IMR-90 (cell line): ENCODE data around the gene KHNYN. TPM values are rescaled to one million over a fixed set of nuclear protein-coding genes. Genes with fewer than 3 reads are reported as not detected.
A peak's percentile ranks its signal among the peaks of the same experiment; 100 is the strongest.

ENCODE experiments used
- ATAC-seq: fragments of 200-7000 bp; cut with Tn5 transposase; 2 replicates; pipeline ENCODE4 v1.9.1; 2020; ENCODE audit warnings: low read depth, mild to moderate bottlenecking, moderate library complexity
- BruUV-seq: library from RNA; stranded (reverse); fragments of 400-500 nt; replicated peaks from 2 replicates; lab custom pipeline; 2021; lab: Mats Ljungman, UMichigan
- CTCF ChIA-PET: fragments of 300-600 bp; formaldehyde crosslinking; extraction: SDS; loops from one replicate; lab custom pipeline; 2021; ENCODE audit warnings: antibody characterized with exemption; lab: Yijun Ruan, JAX
- POLR2A ChIA-PET: fragments of 300-600 bp; sonication (Branson Sonifier 250); formaldehyde crosslinking; loops from one replicate; lab custom pipeline; 2022; ENCODE audit warnings: antibody characterized with exemption; ENCODE audit not compliant: unreplicated experiment; lab: Charles Lee
- DNase-seq: peaks from one replicate; pipeline ENCODE4 v3.0.0; 2013
- H2AFZ ChIP-seq: replicated peaks from 2 replicates; pipeline ENCODE3; 2013; ENCODE audit warnings: low read length, mild to moderate bottlenecking; ENCODE audit not compliant: poor library complexity
- H2AK5ac ChIP-seq: 2 replicates; pipeline ENCODE4 v1.6.1; 2013; ENCODE audit warnings: low read depth, low read length, inconsistent platforms
- H2AK9ac ChIP-seq: replicated peaks from 2 replicates; pipeline ENCODE3; 2013; ENCODE audit warnings: mild to moderate bottlenecking, low read depth, low read length, moderate library complexity; ENCODE audit not compliant: poor library complexity
- H2BK120ac ChIP-seq: 2 replicates; pipeline ENCODE4 v1.6.1; 2013; ENCODE audit warnings: low read depth, low read length, inconsistent platforms
- H2BK15ac ChIP-seq: 3 replicates; pipeline ENCODE4 v1.6.1; 2013; ENCODE audit warnings: low read depth, low read length, inconsistent platforms
- H2BK20ac ChIP-seq: 2 replicates; pipeline ENCODE4 v1.6.1; 2013; ENCODE audit warnings: low read depth, mild to moderate bottlenecking, inconsistent platforms, low read length, moderate library complexity
- H2BK5ac ChIP-seq: 2 replicates; pipeline ENCODE4 v1.6.1; 2013; ENCODE audit warnings: mild to moderate bottlenecking, low read depth, low read length, inconsistent platforms; ENCODE audit not compliant: poor library complexity, severe bottlenecking
- H3K14ac ChIP-seq: replicated peaks from 2 replicates; pipeline ENCODE4 v1.6.1; 2013; ENCODE audit warnings: low read depth, low read length, inconsistent platforms
- H3K18ac ChIP-seq: 2 replicates; pipeline ENCODE4 v1.6.1; 2013; ENCODE audit warnings: low read depth, low read length, control low read depth
- H3K23ac ChIP-seq: 2 replicates; pipeline ENCODE4 v1.6.1; 2013; ENCODE audit warnings: low read depth, low read length, inconsistent platforms
- H3K27ac ChIP-seq: 2 replicates; pipeline ENCODE4 v1.5.1; 2013; ENCODE audit warnings: mild to moderate bottlenecking, control low read depth, low read length; ENCODE audit not compliant: insufficient read depth
- H3K27me3 ChIP-seq: 2 replicates; pipeline ENCODE4 v1.6.1; 2013; ENCODE audit warnings: low read length; ENCODE audit not compliant: control insufficient read depth, insufficient read depth
- H3K36me3 ChIP-seq: 2 replicates; pipeline ENCODE4 v1.6.1; 2013; ENCODE audit warnings: low read length, mixed read lengths; ENCODE audit not compliant: control insufficient read depth, insufficient read depth
- H3K4ac ChIP-seq: 2 replicates; pipeline ENCODE4 v1.6.1; 2013; ENCODE audit warnings: low read depth, low read length, inconsistent platforms
- H3K4me1 ChIP-seq: 2 replicates; pipeline ENCODE4 v1.6.1; 2013; ENCODE audit warnings: low read length, mixed read lengths; ENCODE audit not compliant: control insufficient read depth, insufficient read depth
- H3K4me2 ChIP-seq: 2 replicates; pipeline ENCODE4 v1.6.1; 2013; ENCODE audit warnings: low read depth, mild to moderate bottlenecking, control low read depth, low read length, moderate library complexity
- H3K4me3 ChIP-seq: 2 replicates; pipeline ENCODE4 v1.5.1; 2013; ENCODE audit warnings: low read depth, mild to moderate bottlenecking, control low read depth, low read length, moderate library complexity; ENCODE audit not compliant: insufficient read depth
- H3K56ac ChIP-seq: 2 replicates; pipeline ENCODE4 v1.6.1; 2013; ENCODE audit warnings: low read length, inconsistent platforms; ENCODE audit not compliant: insufficient read depth; ENCODE audit errors: extremely low read depth
- H3K79me1 ChIP-seq, 2 experiments: 2 replicates each; pipeline ENCODE4 v1.6.1; 2013; ENCODE audit warnings: low read length in 2 of 2, inconsistent platforms in 1 of 2, low read depth in 1 of 2
- H3K9ac ChIP-seq: 2 replicates; pipeline ENCODE4 v1.6.1; 2013; ENCODE audit warnings: low read depth, low read length, control low read depth
- H3K9me1 ChIP-seq: 2 replicates; pipeline ENCODE4 v1.6.1; 2013; ENCODE audit warnings: low read length, inconsistent platforms; ENCODE audit not compliant: insufficient read depth
- H3K9me3 ChIP-seq: 2 replicates; pipeline ENCODE4 v1.6.1; 2013; ENCODE audit warnings: low read length; ENCODE audit not compliant: control insufficient read depth, insufficient read depth
- H4K20me1 ChIP-seq: 2 replicates; pipeline ENCODE4 v1.6.1; 2013; ENCODE audit warnings: low read length, inconsistent platforms; ENCODE audit not compliant: insufficient read depth
- H4K5ac ChIP-seq: 2 replicates; pipeline ENCODE4 v1.6.1; 2013; ENCODE audit warnings: mild to moderate bottlenecking, low read depth, low read length, control low read depth
- H4K8ac ChIP-seq, 2 experiments: 2 replicates each; pipeline ENCODE4 v1.6.1; 2013; ENCODE audit warnings: low read depth in 2 of 2, low read length in 2 of 2, control low read depth in 1 of 2, inconsistent platforms in 1 of 2
- H4K91ac ChIP-seq: 2 replicates; pipeline ENCODE4 v1.6.1; 2013; ENCODE audit warnings: low read depth, low read length, inconsistent platforms; ENCODE audit not compliant: insufficient read depth
- CEBPB ChIP-seq: IDR thresholded peaks from 2 replicates; pipeline ENCODE4 v1.6.1; 2012; ENCODE audit warnings: low read depth, low read length, improper control_type of control experiment
- CTCF ChIP-seq: conservative IDR thresholded peaks from 2 replicates; pipeline ENCODE4 v1.5.1; 2012; ENCODE audit warnings: mild to moderate bottlenecking, low read depth, low read length, improper control_type of control experiment
- ELK1 ChIP-seq: fragments of 150-350 bp; IDR thresholded peaks from 2 replicates; pipeline ENCODE4 v1.6.1; 2016; ENCODE audit warnings: low read depth, mild to moderate bottlenecking, low read length, moderate library complexity, borderline replicate concordance
- FOS ChIP-seq: fragments of 150-350 bp; IDR thresholded peaks from 2 replicates; pipeline ENCODE4 v1.6.1; 2016; ENCODE audit warnings: low read depth, low read length
- MAZ ChIP-seq: IDR thresholded peaks from 2 replicates; pipeline ENCODE4 v1.6.1; 2012; ENCODE audit warnings: low read depth, mild to moderate bottlenecking, low read length, improper control_type of control experiment, moderate library complexity, borderline replicate concordance
- RAD21 ChIP-seq: IDR thresholded peaks from 2 replicates; pipeline ENCODE4 v1.6.1; 2012; ENCODE audit warnings: low read length, improper control_type of control experiment
- RFX5 ChIP-seq: IDR thresholded peaks from 2 replicates; pipeline ENCODE4 v1.8.0; 2012; ENCODE audit warnings: low read depth, mild to moderate bottlenecking, low read length, moderate library complexity
- SMC3 ChIP-seq: fragments of 150-350 bp; IDR thresholded peaks from 2 replicates; pipeline ENCODE4 v1.6.1; 2016; ENCODE audit warnings: low read depth, mild to moderate bottlenecking, antibody characterized with exemption, low read length, moderate library complexity
- WGBS, 2 experiments: methylation state at CpG; one replicate each; pipeline versions ENCODE4 v1.1.5 to v1.1.7; 2013; ENCODE audit warnings: missing lambda C conversion rate in 2 of 2; ENCODE audit not compliant: insufficient read length in 1 of 2; ENCODE audit errors: extremely low coverage in 2 of 2; 5-methylcytosine and 5-hydroxymethylcytosine counted together
- dilution Hi-C: fragments of 300-500 bp; cut with HindIII; formaldehyde crosslinking; loops from one replicate; pipeline ENCODE4 v1.14.3; 2018; ENCODE audit warnings: low sequenced_read_pairs; ENCODE audit not compliant: unreplicated experiment
- in situ Hi-C: fragments of 300-500 bp; cut with MboI; formaldehyde crosslinking; loops from 3 replicates; pipeline ENCODE4 v1.14.3; 2019; ENCODE audit warnings: low sequenced_read_pairs, inconsistent platforms, mixed read lengths
- intact Hi-C: fragments of 100-400 bp; cut with micrococcal nuclease; formaldehyde crosslinking; loops from 2 replicates; pipeline ENCODE4 v1.10.0; 2022
- polyA plus RNA-seq, 3 experiments: library from polyadenylated mRNA; depleted of rRNA; stranded (reverse); fragments of >200 nt; gene quantifications; 2 replicates each; pipeline ENCODE4 v1.2.3, GENCODE V29; 2012; ENCODE audit warnings: low replicate concordance in 1 of 3
- total RNA-seq: library from RNA; depleted of rRNA; stranded (reverse); fragments of >200 nt; gene quantifications from 2 replicates; pipeline ENCODE4 v1.2.3, GENCODE V29; 2012

The KHNYN gene
- total and polyA plus RNA-seq, 2 of the 4 experiments (the other 2 are of a cell fraction) = 18.9 to 24.4 TPM

GRCh38 chr14:24481622-24482324, 52.0 kb downstream of the KHNYN start:
- H3K23ac ChIP-seq = no peak overlapping the region
- peak overlapping the region; percentile 77 for H2AFZ ChIP-seq
- H4K20me1 ChIP-seq = no peaks in the 10 kb centered on the region
- TF ChIP-seq FOS (no peak), MAZ (no peak), CTCF (peak; percentile 53), CEBPB (no peak), SMC3 (0 out of 2 replicates have a peak, but pooled peaks have one; percentile 14), RFX5 (no peak), RAD21 (peak; percentile 34; the same call in 1 of the 2 replicates), ELK1 (no peak)
- in situ Hi-C loops = no loop called here
- no peak overlapping the region for H3K14ac ChIP-seq
- intact Hi-C loops = no loop called here
- no peak overlapping the region for H2AK9ac ChIP-seq
- H3K18ac ChIP-seq = no peak overlapping the region
- H2BK20ac ChIP-seq = no peak overlapping the region
- H4K91ac ChIP-seq = no peak overlapping the region
- CTCF ChIA-PET = no interaction called here
- POLR2A ChIA-PET = no interaction called here
- WGBS, 2 experiments = 16% methylated on average over 8 of the region's 23 CpGs; no CpG with 5 or more reads in 1 of the 2 experiments
- no peak overlapping the region for H4K8ac ChIP-seq
- no peak overlapping the region for H2BK120ac ChIP-seq
- no peaks in the 10 kb centered on the region for H3K9me1 ChIP-seq
- no peak overlapping the region for H3K4me2 ChIP-seq
- no peaks in the 10 kb centered on the region for H3K79me1 ChIP-seq
- H3K4ac ChIP-seq = no peak overlapping the region
- H3K36me3 ChIP-seq = no peaks in the 10 kb centered on the region
- no peak overlapping the region for H3K56ac ChIP-seq
- no TSS peak for BruUV-seq
- H3K27ac ChIP-seq = no peak overlapping the region
- H2AK5ac ChIP-seq = no peak overlapping the region
- H4K5ac ChIP-seq = no peak overlapping the region
- no peak overlapping the region for H2BK15ac ChIP-seq
- no peak overlapping the region for H2BK5ac ChIP-seq
- dilution Hi-C loops = no loop called here
- ATAC-seq (peak; percentile 90), DNase-seq (peak; percentile 8)
- no peaks in the 10 kb centered on the region for H3K4me1 ChIP-seq
- H3K27me3 ChIP-seq = no peaks in the 10 kb centered on the region
- H3K9me3 ChIP-seq = no peaks in the 10 kb centered on the region
- no peak overlapping the region for H3K9ac ChIP-seq
- no peak overlapping the region for H3K4me3 ChIP-seq
